ENCODE data around the gene SF1.

Gene SF1

DNA sequence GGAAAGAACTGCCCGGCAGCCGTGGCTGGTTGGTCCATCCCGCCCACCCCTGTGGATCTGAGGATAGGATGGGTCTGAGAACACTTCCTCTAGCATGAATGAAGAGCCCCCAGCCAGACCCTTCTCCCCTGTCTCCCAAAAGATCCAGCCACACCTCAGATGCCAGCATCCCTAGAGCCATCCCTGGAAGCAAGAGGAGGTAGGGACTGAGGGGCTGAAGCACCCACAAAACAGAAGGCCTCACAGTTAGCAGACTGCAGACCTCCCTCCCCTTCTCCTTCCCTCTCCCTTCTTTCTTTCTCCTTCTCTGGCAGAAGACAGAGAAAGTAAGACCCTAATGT is 57.0 kb downstream of the SF1 start:
- H3K4me1 ChIP-seq (ENCODE audit: low read length) = peaks cover 52% of the 10 kb centered on the region
- no peak overlapping the region for H3K9ac ChIP-seq (ENCODE audit: low read length)
- H3K27ac ChIP-seq (ENCODE audit: low read length) = no peak overlapping the region
- no peaks in the 10 kb centered on the region for H3K36me3 ChIP-seq (replicated peaks; ENCODE audit: low read depth, low read length)
- no peaks in the 10 kb centered on the region for H4K20me1 ChIP-seq (ENCODE audit: insufficient read depth, low read length)
- no peak overlapping the region for H2AFZ ChIP-seq (ENCODE audit: low read depth, low read length)
- no peaks in the 10 kb centered on the region for H3K79me2 ChIP-seq (ENCODE audit: low read length)
- peaks cover 4% of the 10 kb centered on the region; the same call in 1 of the 2 replicates for H3K27me3 ChIP-seq (ENCODE audit: low read depth, low read length)
- H3K9me3 ChIP-seq (ENCODE audit: insufficient read depth, low read length) = no peaks in the 10 kb centered on the region
- no peak overlapping the region for H3K4me3 ChIP-seq (ENCODE audit: low read length)
- no peak overlapping the region for H3K4me2 ChIP-seq (ENCODE audit: low read length)
- TF ChIP-seq, protein P1, sequence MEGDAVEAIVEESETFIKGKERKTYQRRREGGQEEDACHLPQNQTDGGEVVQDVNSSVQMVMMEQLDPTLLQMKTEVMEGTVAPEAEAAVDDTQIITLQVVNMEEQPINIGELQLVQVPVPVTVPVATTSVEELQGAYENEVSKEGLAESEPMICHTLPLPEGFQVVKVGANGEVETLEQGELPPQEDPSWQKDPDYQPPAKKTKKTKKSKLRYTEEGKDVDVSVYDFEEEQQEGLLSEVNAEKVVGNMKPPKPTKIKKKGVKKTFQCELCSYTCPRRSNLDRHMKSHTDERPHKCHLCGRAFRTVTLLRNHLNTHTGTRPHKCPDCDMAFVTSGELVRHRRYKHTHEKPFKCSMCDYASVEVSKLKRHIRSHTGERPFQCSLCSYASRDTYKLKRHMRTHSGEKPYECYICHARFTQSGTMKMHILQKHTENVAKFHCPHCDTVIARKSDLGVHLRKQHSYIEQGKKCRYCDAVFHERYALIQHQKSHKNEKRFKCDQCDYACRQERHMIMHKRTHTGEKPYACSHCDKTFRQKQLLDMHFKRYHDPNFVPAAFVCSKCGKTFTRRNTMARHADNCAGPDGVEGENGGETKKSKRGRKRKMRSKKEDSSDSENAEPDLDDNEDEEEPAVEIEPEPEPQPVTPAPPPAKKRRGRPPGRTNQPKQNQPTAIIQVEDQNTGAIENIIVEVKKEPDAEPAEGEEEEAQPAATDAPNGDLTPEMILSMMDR (IDR thresholded peaks at IDR 0.05; ENCODE audit: low read depth, low read length) = no peak
- no peak for TF ChIP-seq EZH2phosphoT487 (IDR thresholded peaks at IDR 0.05; ENCODE audit: low read depth)

DNA sequence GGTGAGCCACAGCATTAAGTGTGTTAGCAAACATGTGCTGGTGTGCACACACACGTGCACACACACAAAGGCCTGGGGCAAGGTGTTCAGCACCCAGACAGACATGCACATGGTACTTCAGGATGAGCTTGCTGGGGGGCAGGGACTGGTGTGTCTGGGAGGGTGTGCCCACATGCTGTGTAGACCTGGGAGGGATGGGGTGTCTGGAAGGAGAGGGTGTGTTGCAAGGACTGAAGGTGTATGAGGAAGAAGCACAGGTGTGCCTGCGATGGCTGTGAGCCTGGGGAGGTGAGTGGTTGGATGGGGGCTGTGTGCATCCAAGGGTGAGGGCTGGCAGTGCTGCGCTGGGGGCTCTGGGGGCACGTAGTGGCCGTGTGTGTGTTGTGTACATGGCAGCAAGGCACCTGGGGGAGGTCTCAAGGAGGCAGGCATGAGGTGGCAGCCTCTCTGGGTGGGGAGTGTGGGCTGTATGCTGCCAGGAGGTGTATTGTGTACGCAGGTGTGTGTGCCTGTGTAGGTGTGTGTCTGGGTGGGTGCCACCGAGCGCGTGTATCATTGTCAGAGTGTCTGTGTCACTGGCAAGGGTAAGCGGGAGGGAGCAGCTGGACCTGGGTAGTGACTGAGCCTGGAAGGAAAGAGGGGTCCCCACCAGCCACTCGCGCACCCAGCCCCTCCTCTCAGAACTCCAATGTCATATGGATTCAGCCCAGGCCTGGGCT is 57.5 kb downstream of the SF1 start:
- Histone ChIP-seq H4K20me1 (ENCODE audit: insufficient read depth, low read length) (no peaks in the 10 kb centered on the region), H3K36me3 (replicated peaks; ENCODE audit: low read depth, low read length) (no peaks in the 10 kb centered on the region), H3K9ac (ENCODE audit: low read length) (no peak overlapping the region), H3K27ac (ENCODE audit: low read length) (no peak overlapping the region), H2AFZ (ENCODE audit: low read depth, low read length) (no peak overlapping the region), H3K79me2 (ENCODE audit: low read length) (no peaks in the 10 kb centered on the region), H3K4me1 (ENCODE audit: low read length) (peaks cover 53% of the 10 kb centered on the region), H3K9me3 (ENCODE audit: insufficient read depth, low read length) (no peaks in the 10 kb centered on the region), H3K4me3 (ENCODE audit: low read length) (no peak overlapping the region), H3K4me2 (ENCODE audit: low read length) (no peak overlapping the region), H3K27me3 (ENCODE audit: low read depth, low read length) (peaks cover 4% of the 10 kb centered on the region; the same call in 1 of the 2 replicates)
- TF ChIP-seq, protein P1 (IDR thresholded peaks at IDR 0.05; ENCODE audit: low read depth, low read length) = no peak
- TF ChIP-seq EZH2phosphoT487 (IDR thresholded peaks at IDR 0.05; ENCODE audit: low read depth) = no peak

DNA sequence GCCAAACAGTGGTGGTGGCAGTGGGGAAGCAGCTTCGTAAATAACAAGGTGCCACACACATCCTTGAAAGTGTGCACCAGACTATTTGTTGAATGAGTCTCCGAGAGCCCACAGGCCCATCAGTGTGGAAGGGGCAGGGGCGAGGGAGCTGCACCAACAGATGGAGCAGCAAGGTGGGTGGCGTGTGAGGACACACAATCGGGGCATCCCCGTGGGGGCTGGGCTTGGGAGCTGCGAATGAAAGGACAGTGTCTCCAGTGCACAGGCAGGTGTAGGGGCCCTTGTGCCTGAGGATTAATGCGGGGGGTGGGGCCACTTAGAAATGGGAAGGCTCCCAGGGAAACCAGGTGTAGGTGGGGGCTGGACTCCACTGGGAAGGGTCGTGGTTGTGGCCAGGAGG is 58.2 kb downstream of the SF1 start:
- Histone ChIP-seq H3K9ac (ENCODE audit: low read length) (no peak overlapping the region), H3K27ac (ENCODE audit: low read length) (no peak overlapping the region), H3K79me2 (ENCODE audit: low read length) (no peaks in the 10 kb centered on the region), H3K4me1 (ENCODE audit: low read length) (peaks cover 53% of the 10 kb centered on the region), H3K4me3 (ENCODE audit: low read length) (no peak overlapping the region), H3K9me3 (ENCODE audit: insufficient read depth, low read length) (no peaks in the 10 kb centered on the region), H3K36me3 (replicated peaks; ENCODE audit: low read depth, low read length) (no peaks in the 10 kb centered on the region), H3K27me3 (ENCODE audit: low read depth, low read length) (peaks cover 4% of the 10 kb centered on the region; the same call in 1 of the 2 replicates), H4K20me1 (ENCODE audit: insufficient read depth, low read length) (no peaks in the 10 kb centered on the region), H2AFZ (ENCODE audit: low read depth, low read length) (no peak overlapping the region), H3K4me2 (ENCODE audit: low read length) (no peak overlapping the region)
- TF ChIP-seq, protein P1 (IDR thresholded peaks at IDR 0.05; ENCODE audit: low read depth, low read length) = no peak
- no peak for TF ChIP-seq EZH2phosphoT487 (IDR thresholded peaks at IDR 0.05; ENCODE audit: low read depth)

DNA sequence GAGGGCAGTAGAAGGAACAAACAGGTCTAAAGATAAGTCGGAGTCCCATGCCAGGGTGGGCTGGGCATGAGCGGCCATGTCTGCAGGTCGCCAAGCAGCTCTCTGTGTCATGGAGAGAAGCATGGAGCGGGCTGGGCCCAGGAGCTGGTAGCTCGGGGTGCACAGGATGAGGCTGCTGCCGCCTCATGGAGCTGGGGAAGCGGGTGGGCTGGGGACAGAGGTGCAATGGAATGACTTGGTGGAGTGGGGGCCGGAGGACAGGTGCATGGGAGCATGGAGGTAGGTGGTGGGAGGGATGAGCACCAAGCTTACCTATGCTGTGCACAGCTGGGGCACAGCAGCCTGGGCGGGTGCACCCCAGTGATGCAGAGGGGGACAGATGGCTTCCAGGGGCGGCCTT is 58.9 kb downstream of the SF1 start:
- TF ChIP-seq, protein P1 (IDR thresholded peaks at IDR 0.05; ENCODE audit: low read depth, low read length) = no peak
- no peak for TF ChIP-seq EZH2phosphoT487 (IDR thresholded peaks at IDR 0.05; ENCODE audit: low read depth)
- peaks cover 53% of the 10 kb centered on the region for H3K4me1 ChIP-seq (ENCODE audit: low read length)
- no peak overlapping the region for H3K4me2 ChIP-seq (ENCODE audit: low read length)
- no peak overlapping the region for H3K27ac ChIP-seq (ENCODE audit: low read length)
- no peaks in the 10 kb centered on the region for H3K79me2 ChIP-seq (ENCODE audit: low read length)
- no peaks in the 10 kb centered on the region for H4K20me1 ChIP-seq (ENCODE audit: insufficient read depth, low read length)
- H3K9ac ChIP-seq (ENCODE audit: low read length) = no peak overlapping the region
- no peaks in the 10 kb centered on the region for H3K9me3 ChIP-seq (ENCODE audit: insufficient read depth, low read length)
- no peak overlapping the region for H2AFZ ChIP-seq (ENCODE audit: low read depth, low read length)
- peaks cover 4% of the 10 kb centered on the region; the same call in 1 of the 2 replicates for H3K27me3 ChIP-seq (ENCODE audit: low read depth, low read length)
- no peaks in the 10 kb centered on the region for H3K36me3 ChIP-seq (replicated peaks; ENCODE audit: low read depth, low read length)
- H3K4me3 ChIP-seq (ENCODE audit: low read length) = no peak overlapping the region

Measured in OCI-LY3 (cell line).